ENCODE results near the gene HLA-B. TPM values are rescaled to one million over a fixed set of nuclear protein-coding genes. Genes with fewer than 3 reads are reported as not detected.

HLA-B gene
- total RNA-seq, 2 experiments from 2014 or later: 3,016 to 3,060 TPM

DNA sequence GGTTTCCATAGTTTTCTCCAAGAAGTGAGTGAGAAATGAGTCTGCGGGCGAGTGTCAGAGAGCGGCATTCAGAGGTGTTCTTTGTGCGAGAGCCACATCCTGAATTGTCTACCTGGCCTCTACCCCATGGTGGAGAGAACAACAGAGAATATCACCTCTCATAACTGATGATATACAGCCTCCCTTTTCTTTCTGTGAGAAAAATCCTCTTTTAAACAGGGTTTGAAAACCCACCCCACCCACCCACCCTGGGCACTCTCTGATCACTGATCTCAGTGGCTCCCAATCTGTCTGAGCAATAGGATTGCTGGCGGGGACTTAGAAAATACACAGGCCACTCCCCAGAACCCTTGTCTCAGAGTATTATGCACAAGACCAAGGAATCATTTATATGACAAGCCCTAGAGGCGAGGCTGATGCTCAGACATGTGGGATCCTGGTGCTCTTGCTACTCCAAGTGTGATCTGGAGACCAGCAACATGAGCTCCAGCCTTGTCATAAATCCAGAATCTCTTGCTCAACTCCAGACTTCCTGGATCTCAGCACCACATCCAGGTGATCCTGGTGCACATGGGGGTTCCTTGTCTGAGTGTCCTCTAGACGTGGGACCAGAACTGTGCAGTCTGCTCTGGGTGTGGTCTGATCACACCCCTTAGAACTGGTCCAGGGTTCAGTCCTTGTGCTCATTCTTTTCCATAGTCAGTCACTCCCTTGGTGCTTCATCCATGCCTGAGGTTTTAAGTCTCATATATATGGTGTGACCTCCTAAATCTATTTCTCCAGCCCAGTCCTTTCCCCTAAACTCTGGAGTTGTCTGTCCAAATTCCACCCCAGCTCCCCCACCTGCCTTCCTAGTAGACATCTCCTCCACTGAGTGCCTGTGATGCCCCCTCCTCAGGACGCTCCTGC, 5.3 kb downstream of the HLA-B start:
- peak; percentile 22 for DNase-seq
- H3K9me3 Mint-ChIP-seq: no peaks in the 10 kb centered on the region
- H3K36me3 Mint-ChIP-seq: peaks cover 40% of the 10 kb centered on the region
- intact Hi-C loops (cut with micrococcal nuclease): loop anchor here (2.0 kb wide), 1 partner anchor 19 kb away; no protein-coding TSS in a partner anchor
- H3K27ac Mint-ChIP-seq: peak overlapping the region; percentile 19
- peak overlapping the region; percentile 5 for H3K4me3 Mint-ChIP-seq
- H3K27me3 Mint-ChIP-seq: no peaks in the 10 kb centered on the region
- H3K4me1 Mint-ChIP-seq (ENCODE audit: low read depth): peaks cover 54% of the 10 kb centered on the region
- POLR2A ChIA-PET: interaction anchor here (0.6 to 1.2 kb wide), 3 partner anchors 85 to 154 kb away, joined by 3 to 4 read pairs (median 3); no protein-coding TSS in a partner anchor
- CTCF ChIA-PET: no interaction called here

DNA sequence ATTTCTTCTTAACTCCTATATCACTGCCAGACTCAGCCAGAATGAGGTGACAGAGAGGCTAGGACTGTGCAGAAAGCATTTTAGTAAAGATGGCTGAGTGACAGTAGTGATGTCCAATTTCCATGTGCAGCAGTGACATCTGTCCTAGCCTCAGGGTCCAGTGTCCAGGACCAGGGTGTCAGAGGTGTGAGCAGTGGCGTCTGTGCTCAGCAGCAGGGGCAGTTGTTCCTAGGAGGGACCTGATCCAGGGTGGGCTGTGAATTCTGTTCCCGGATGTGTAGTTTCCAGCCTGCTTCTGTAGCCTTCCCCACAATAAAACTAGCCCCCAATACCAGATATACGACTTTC, 6.0 kb downstream of the HLA-B start:
- no peak overlapping the region for H3K27ac Mint-ChIP-seq
- intact Hi-C loops (cut with micrococcal nuclease): loop anchor here (2.0 kb wide), 1 partner anchor 18 kb away; no protein-coding TSS in a partner anchor
- POLR2A ChIA-PET: interaction anchor here (0.9 to 1.7 kb wide), 2 partner anchors 148 to 154 kb away, joined by 3 to 6 read pairs; no protein-coding TSS in a partner anchor
- peaks cover 35% of the 10 kb centered on the region for H3K36me3 Mint-ChIP-seq
- DNase-seq: no peak
- H3K4me1 Mint-ChIP-seq (ENCODE audit: low read depth): peaks cover 54% of the 10 kb centered on the region
- peak overlapping the region; percentile 5 for H3K4me3 Mint-ChIP-seq
- no peaks in the 10 kb centered on the region for H3K9me3 Mint-ChIP-seq
- H3K27me3 Mint-ChIP-seq: no peaks in the 10 kb centered on the region
- CTCF ChIA-PET: interaction anchor here (2.9 kb wide), 1 partner anchor 16 kb away, joined by 10 read pairs; no protein-coding TSS in a partner anchor

DNA sequence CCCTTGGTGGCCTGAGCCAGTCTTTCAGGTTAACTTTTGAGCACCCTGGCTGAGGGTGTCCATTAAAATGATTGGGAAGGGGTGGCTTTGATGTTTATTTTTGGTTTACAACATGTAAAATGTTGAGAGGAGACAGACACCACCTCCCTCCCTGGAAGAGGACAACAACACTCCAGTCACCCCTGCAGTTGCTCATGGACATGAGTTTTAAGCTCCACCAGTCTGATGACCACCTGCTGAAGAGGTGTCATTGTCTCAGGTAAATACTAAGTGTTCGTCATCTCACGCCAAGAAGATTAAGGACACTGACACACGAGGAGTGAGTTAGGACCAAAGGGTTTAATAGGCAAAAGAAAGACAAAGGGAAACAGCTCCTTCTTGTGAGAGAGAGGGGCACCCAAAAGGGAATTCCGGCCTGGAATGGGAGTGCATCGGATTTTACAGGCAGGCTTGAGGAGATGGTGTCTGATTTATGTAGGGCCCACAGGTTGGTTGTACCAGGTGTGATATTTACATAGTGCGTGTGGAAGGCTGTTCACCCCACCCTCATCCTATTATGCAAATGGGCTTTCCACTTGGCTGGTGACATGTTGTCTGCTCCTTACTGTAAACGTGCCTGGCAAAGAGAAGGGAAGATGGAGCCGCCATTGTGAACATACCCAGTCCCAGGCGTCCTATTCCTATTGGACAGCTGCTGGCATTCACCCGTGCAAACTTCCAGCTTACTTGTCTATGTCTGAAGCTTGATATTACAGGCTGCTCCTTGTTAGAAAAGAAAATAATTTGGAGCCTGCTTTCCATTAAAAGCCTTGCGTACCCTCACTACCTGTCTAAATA, 6.6 kb downstream of the HLA-B start:
- intact Hi-C loops (cut with micrococcal nuclease): loop anchor here (2.0 kb wide), 1 partner anchor 18 kb away; no protein-coding TSS in a partner anchor
- Mint-ChIP-seq H3K4me1 (ENCODE audit: low read depth) (peaks cover 51% of the 10 kb centered on the region), H3K27me3 (no peaks in the 10 kb centered on the region), H3K4me3 (no peak overlapping the region), H3K27ac (no peak overlapping the region), H3K9me3 (no peaks in the 10 kb centered on the region), H3K36me3 (peaks cover 29% of the 10 kb centered on the region)
- DNase-seq: no peak
- ChIA-PET POLR2A (interaction anchor here (1.7 kb wide), 1 partner anchor 147 kb away, joined by 6 read pairs; no protein-coding TSS in a partner anchor), CTCF (interaction anchor here (2.9 kb wide), 1 partner anchor 16 kb away, joined by 10 read pairs; no protein-coding TSS in a partner anchor)

DNA sequence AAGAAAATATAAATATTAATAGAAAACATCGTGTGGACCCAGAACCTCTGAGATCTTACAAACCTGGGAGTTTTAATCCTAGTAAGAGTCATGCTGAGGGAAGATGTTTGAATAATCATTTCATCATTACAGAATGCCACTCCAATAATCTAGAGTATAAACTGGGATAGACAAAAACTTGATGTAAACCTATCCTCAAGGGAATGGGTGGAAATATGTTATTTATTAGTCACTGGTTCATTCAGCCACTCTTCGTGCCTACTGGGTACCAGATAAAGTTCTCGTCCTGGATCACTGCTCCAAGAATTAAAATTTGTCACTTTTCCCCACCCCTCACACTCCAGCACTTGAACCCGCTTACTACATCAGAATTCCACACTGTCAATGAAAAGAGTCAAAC, 7.7 kb downstream of the HLA-B start:
- POLR2A ChIA-PET: interaction anchor here (1.7 kb wide), 1 partner anchor 146 kb away, joined by 6 read pairs; no protein-coding TSS in a partner anchor

DNA sequence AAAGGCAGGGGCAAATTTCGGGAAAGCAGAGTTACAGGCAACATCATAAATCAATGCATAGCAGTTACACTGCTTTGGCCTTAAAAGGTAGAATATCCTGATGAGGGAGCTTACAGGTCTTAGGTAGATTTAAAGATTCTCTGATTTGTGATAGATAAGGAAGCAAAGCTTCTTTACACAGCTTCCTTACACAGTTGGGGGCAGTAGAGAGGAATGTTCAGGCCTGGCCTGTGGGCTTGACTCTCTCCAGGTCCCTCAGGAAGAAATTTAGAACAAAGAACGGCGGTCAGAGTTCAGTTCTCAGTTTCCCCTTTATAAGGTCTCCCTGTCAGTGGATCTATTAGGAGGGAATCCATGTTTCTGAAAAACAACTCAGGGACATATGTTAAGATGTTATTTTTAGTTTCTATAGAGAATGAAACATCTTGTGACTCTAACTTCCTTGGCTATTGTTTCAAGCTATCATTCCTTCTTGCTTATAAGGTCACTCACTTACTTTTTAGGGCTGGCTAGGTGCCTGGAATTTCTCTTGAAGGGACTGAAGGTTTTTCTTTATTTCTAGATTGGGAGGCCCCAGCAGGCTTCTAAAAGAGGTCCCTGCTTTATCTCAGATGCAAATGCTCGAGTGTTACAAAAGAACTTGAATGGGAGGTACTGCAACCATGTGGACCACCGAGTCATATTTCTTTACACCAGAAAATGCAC, 11.8 kb downstream of the HLA-B start:
- H3K4me3 Mint-ChIP-seq: no peak overlapping the region
- no peak overlapping the region for H3K27ac Mint-ChIP-seq

More for the DNA sequence above, 7.7 kb downstream of the HLA-B start:
- Mint-ChIP-seq H3K9me3 (no peaks in the 10 kb centered on the region), H3K27me3 (no peaks in the 10 kb centered on the region), H3K27ac (no peak overlapping the region), H3K4me3 (no peak overlapping the region), H3K36me3 (peaks cover 18% of the 10 kb centered on the region), H3K4me1 (ENCODE audit: low read depth) (peaks cover 40% of the 10 kb centered on the region)
- CTCF ChIA-PET: interaction anchor here (2.9 kb wide), 1 partner anchor 17 kb away, joined by 10 read pairs; no protein-coding TSS in a partner anchor
- no peak for DNase-seq
- intact Hi-C loops (cut with micrococcal nuclease): no loop called here

DNA sequence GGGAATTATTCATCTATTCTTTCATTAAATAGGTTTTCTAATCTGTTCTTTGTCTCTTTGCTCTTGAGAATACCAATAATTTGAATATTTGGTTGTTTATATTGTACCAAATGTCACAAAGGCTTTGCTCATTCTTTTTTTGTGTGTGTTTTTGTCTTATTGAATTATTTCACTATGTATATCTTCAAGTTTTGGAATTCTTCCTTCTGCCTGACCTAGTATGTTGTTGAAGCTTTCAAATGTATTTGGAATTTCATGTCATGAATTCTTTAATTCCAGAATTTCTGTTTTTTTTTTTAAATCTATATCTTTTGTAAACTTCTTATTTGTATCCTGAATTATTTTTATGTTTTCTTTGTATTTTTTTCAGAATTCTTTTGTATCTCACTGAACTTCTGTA, 16.8 kb downstream of the HLA-B start:
- ChIA-PET POLR2A (no interaction called here), CTCF (no interaction called here)
- H3K27me3 Mint-ChIP-seq: no peaks in the 10 kb centered on the region
- no peaks in the 10 kb centered on the region for H3K4me1 Mint-ChIP-seq (ENCODE audit: low read depth)
- H3K36me3 Mint-ChIP-seq: peaks cover 22% of the 10 kb centered on the region
- peaks cover 49% of the 10 kb centered on the region for H3K9me3 Mint-ChIP-seq
- no peak for DNase-seq
- H3K4me3 Mint-ChIP-seq: no peak overlapping the region
- H3K27ac Mint-ChIP-seq: no peak overlapping the region
- intact Hi-C loops (cut with micrococcal nuclease): no loop called here

More for the DNA sequence above, 11.8 kb downstream of the HLA-B start:
- Mint-ChIP-seq H3K4me1 (ENCODE audit: low read depth) (peaks cover 10% of the 10 kb centered on the region), H3K27me3 (no peaks in the 10 kb centered on the region), H3K9me3 (peaks cover 6% of the 10 kb centered on the region), H3K36me3 (peaks cover 7% of the 10 kb centered on the region)
- POLR2A ChIA-PET: no interaction called here
- intact Hi-C loops (cut with micrococcal nuclease): no loop called here
- CTCF ChIA-PET: interaction anchor here (0.6 to 2.1 kb wide), 3 partner anchors 10 to 31 kb away, joined by 4 to 9 read pairs (median 5); no protein-coding TSS in a partner anchor
- no peak for DNase-seq

DNA sequence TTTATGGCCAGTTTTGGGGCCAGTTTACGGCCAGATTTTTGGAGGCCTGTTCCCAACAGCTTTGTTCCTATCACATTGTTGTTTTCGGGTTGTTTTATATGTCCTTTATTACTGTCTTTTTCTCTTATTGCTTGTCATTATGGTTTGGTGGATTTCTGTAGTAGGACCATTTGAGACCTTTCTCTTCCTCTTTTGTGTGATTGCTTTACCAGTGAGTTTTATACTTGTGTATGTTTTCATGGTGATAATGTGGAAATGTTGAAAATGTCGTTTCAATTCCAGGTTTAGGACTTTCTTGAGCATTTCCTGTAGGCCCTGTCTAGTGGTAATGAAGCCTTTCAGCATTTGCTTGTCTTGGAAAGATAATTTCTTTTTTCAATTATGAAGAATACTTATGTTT, 17.8 kb downstream of the HLA-B start:
- H3K4me1 Mint-ChIP-seq (ENCODE audit: low read depth): no peaks in the 10 kb centered on the region
- no peak for DNase-seq
- ChIA-PET CTCF (no interaction called here), POLR2A (no interaction called here)
- no peak overlapping the region for H3K4me3 Mint-ChIP-seq
- no peak overlapping the region for H3K27ac Mint-ChIP-seq
- H3K27me3 Mint-ChIP-seq: no peaks in the 10 kb centered on the region
- H3K36me3 Mint-ChIP-seq: peaks cover 22% of the 10 kb centered on the region
- H3K9me3 Mint-ChIP-seq: peaks cover 50% of the 10 kb centered on the region
- intact Hi-C loops (cut with micrococcal nuclease): loop anchor here (10.0 kb wide), 1 partner anchor 276 kb away; the partner anchor contains the start of gene AIF1

DNA sequence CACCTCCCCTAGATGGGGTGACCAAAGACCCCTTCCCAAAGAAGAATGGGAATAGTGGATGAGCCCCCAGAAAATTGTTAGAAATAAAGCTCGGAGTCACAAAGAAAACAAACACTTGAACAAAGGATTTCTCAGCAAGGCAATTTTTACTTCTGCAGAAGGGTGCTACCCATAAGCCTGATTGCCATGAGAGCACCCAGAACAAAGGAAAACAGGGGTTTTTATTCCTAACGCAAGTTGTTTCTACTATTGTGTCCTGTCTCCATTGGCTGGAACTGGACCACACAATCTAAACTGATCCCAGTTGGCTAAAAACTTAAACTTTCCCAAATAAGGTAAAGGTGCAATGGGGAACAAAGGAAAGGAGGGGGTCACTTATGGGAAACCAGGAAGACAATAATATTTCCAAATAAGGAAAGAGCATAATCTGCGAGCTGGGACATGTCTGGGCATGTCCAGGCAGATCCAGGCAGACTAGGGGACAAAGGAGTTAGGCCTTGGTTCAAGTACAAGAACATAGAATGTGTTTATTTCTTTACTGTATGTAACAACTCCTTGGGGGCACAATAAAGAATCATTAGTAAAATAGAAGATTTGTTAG, 20.0 kb downstream of the HLA-B start:
- intact Hi-C loops (cut with micrococcal nuclease): loop anchor here (10.0 kb wide), 1 partner anchor 278 kb away; the partner anchor contains the start of gene AIF1

DNA sequence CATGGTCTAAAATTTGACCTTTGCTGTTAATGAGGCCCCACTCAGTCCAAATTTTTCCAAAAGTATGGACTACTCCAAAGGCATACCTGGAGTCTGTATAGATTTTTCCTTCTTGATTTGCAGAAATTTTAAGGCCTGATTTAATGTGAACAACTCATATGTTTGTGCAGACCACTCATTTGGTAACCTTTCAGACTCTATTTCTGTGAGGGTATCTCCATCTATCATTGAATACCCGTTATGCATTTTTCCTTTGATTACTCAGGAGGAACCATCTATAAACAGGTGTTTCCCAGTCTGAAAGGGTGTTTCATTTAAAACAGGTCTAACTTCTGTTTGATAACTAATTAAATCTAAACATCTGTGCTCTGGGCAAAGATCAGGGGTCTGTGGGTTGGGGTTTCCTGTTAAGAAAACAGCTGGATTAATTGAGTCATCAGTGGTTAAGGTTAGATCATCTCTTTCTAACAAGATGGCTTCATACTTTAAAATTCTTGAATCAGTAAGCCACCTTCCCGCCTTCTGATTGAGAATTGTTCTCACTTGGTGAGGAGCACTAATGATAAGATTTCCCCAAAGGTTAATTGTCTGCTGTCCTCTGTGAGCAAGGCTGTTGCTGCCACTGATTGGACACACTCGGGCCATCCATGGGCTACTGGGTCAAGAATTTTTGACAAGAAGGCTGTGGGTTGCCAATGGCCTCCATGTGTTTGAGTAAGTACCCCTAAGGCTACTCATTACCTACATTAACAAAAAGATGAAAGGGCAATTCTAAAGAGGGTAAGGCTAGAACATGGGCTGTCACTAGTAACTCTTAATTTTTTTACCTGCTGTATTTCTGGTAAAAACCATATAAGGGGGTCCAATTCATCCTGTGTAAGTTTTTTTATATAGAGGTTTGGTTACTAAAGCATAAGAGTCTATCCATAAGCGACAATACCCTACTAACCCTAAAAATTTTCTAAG, 24.1 kb downstream of the HLA-B start:
- ChIA-PET CTCF (interaction anchor here (0.9 kb wide), 1 partner anchor 199 kb away, joined by 3 read pairs; no protein-coding TSS in a partner anchor), POLR2A (no interaction called here)
- intact Hi-C loops (cut with micrococcal nuclease): loop anchor here (1.0 to 10.0 kb wide), 4 partner anchors 18 to 282 kb away; partner anchors contain the start of gene AIF1
- peak overlapping the region; percentile 60 for H3K27ac Mint-ChIP-seq
- H3K36me3 Mint-ChIP-seq: peaks cover 14% of the 10 kb centered on the region
- peaks cover 16% of the 10 kb centered on the region for H3K4me1 Mint-ChIP-seq (ENCODE audit: low read depth)
- no peak overlapping the region for H3K4me3 Mint-ChIP-seq
- peak; percentile 39 for DNase-seq
- no peaks in the 10 kb centered on the region for H3K27me3 Mint-ChIP-seq
- peaks cover 34% of the 10 kb centered on the region for H3K9me3 Mint-ChIP-seq

More for the DNA sequence above, 20.0 kb downstream of the HLA-B start:
- H3K36me3 Mint-ChIP-seq: peaks cover 22% of the 10 kb centered on the region
- no peaks in the 10 kb centered on the region for H3K27me3 Mint-ChIP-seq
- CTCF ChIA-PET: interaction anchor here (2.4 kb wide), 1 partner anchor 30 kb away, joined by 6 read pairs; no protein-coding TSS in a partner anchor
- peak overlapping the region; percentile 54 for H3K27ac Mint-ChIP-seq
- POLR2A ChIA-PET: no interaction called here
- peaks cover 16% of the 10 kb centered on the region for H3K4me1 Mint-ChIP-seq (ENCODE audit: low read depth)
- no peak for DNase-seq
- H3K9me3 Mint-ChIP-seq: peaks cover 50% of the 10 kb centered on the region
- H3K4me3 Mint-ChIP-seq: no peak overlapping the region

DNA sequence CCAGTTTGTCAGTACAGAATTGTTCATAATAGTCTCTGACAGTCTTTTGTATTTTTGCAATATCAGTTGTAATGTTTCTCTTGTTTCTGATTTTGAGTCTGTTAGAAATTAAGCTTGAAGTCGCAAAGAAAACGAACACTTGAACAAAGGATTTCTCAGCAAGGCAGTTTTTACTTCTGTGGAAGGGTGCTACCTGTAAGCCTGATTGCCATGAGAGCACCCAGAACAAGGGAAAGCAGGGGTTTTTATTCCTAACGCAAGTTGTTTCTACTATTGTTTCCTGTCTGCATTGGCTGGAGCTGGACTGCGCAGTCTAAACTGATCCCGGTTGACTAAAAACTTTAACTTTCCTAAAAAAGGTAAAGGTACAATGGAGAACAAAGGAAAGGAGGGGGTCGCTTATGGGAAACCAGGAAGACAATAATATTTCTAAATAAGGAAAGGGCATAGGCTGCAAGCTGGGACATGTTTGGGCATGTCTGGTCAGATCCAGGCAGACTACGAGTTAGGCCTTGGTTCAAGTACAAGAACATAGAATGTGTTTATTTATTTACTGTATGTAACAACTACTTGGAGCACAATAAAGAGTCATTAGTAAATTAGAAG, 28.5 kb downstream of the HLA-B start:
- Mint-ChIP-seq H3K27ac (no peak overlapping the region), H3K36me3 (peaks cover 9% of the 10 kb centered on the region), H3K4me3 (no peak overlapping the region), H3K27me3 (peaks cover 3% of the 10 kb centered on the region), H3K4me1 (ENCODE audit: low read depth) (peaks cover 13% of the 10 kb centered on the region), H3K9me3 (peaks cover 18% of the 10 kb centered on the region)
- intact Hi-C loops (cut with micrococcal nuclease): no loop called here
- ChIA-PET POLR2A (no interaction called here), CTCF (interaction anchor here (1.1 to 1.5 kb wide), 2 partner anchors 38 to 136 kb away, joined by 3 to 4 read pairs; no protein-coding TSS in a partner anchor)
- no peak for DNase-seq
